ENCODE results near the gene AHRR. TPM values are rescaled to one million over a fixed set of nuclear protein-coding genes. Genes with fewer than 3 reads are reported as not detected.

AHRR gene
- total and polyA plus RNA-seq, 10 of the 15 experiments (the other 5 are each of a cell fraction or from before 2014, with no cell fraction given) = 0.90 to 35.2 (median 19.2) TPM

DNA sequence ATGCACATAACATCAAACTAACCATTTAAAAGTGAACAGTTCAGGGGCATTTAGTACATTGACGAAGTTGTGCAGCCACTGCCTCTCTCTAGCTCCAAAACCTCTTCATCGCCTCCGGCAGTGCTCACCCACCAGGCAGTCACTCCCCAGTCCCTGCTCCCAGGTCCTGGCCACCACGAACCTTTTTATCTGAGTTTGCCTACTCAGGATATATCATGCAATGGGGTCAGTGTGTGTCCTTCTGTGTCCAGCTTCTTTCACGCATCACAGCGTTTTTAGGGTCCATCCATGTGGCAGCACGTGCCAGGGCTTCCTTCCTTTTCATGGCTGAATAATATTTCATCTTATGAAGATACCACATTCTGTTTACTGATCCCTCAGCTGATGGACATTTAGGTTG, 4.6 kb downstream of the AHRR start:
- BruUV-seq (replicated peaks) = TSS peak; percentile 24
- Histone ChIP-seq H3K27ac (ENCODE audit: control insufficient read depth, insufficient read depth) (no peak overlapping the region), H3K9me3 (replicated peaks; ENCODE audit: control insufficient read depth, insufficient read depth, low read length) (peaks cover 4% of the 10 kb centered on the region; the same call in 2 of the 3 replicates), H3K4me1 (ENCODE audit: control insufficient read depth, insufficient read depth, low read length) (no peaks in the 10 kb centered on the region), H3K9ac (ENCODE audit: control insufficient read depth, insufficient read depth, low read length) (no peak overlapping the region), H4K20me1 (ENCODE audit: control insufficient read depth, insufficient read depth) (no peaks in the 10 kb centered on the region), H3K79me2 (ENCODE audit: control insufficient read depth, insufficient read depth, low read length) (peaks cover 91% of the 10 kb centered on the region), H3K36me3 (ENCODE audit: control insufficient read depth in 2 of 2, insufficient read depth in 2 of 2, low read length in 1 of 2) (peaks cover 0 to 2% of the 10 kb centered on the region in 2 experiments; a peak in 1 of 4 replicates), H3K4me2 (ENCODE audit: control insufficient read depth, insufficient read depth) (no peak overlapping the region; the same call in 1 of the 2 replicates), H3K27me3 (replicated peaks in 1 of 2; ENCODE audit: control insufficient read depth in 2 of 2, insufficient read depth in 2 of 2, low read length in 1 of 2) (no peaks in the 10 kb centered on the region), H2AFZ (ENCODE audit: control insufficient read depth, low read depth, low read length) (no peak overlapping the region), H3K4me3 (no peak overlapping the region)
- POLR2A ChIA-PET = interaction anchor here (1.3 to 2.5 kb wide), 2 partner anchors 9 to 46 kb away, joined by 3 to 8 read pairs; no protein-coding TSS in a partner anchor
- peak in 1 of 2 experiments; percentile 11; a peak in 1 of 4 replicates for TF ChIP-seq BHLHE40 (IDR thresholded peaks at IDR 0.05; ENCODE audit: borderline replicate concordance in 1 of 2, low read depth in 2 of 2, low read length in 1 of 2)
- no peak for TF ChIP-seq NFYB (IDR thresholded peaks at IDR 0.05; ENCODE audit: insufficient read depth, low read depth, low read length)
- no peak for TF ChIP-seq TAF1 (IDR thresholded peaks at IDR 0.05; ENCODE audit: borderline replicate concordance, low read depth, low read length)
- intact Hi-C loops (cut with micrococcal nuclease; ENCODE audit: unreplicated experiment) = no loop called here
- no peak for DNase-seq (ENCODE audit: low read depth, low spot score)
- no peak for FAIRE-seq
- RAD21 ChIA-PET (ENCODE audit: unreplicated experiment) = interaction anchor here (1.6 kb wide), 1 partner anchor 16 kb away, joined by 3 read pairs; no protein-coding TSS in a partner anchor
- no peak for ATAC-seq
- SMC1A ChIA-PET (ENCODE audit: uncharacterized antibody, unreplicated experiment) = interaction anchor here (2.3 kb wide), 1 partner anchor 11 kb away, joined by 6 read pairs; no protein-coding TSS in a partner anchor
- CTCF ChIA-PET = interaction anchor here (1.6 kb wide), 1 partner anchor 12 kb away, joined by 3 read pairs; no protein-coding TSS in a partner anchor
- 56% methylated on average over 7 of the region's 7 CpGs for WGBS (ENCODE audit: insufficient coverage, insufficient replicate concordance, low lambda C conversion rate, missing lambda C conversion rate)
- in situ Hi-C loops (cut with MboI) = no loop called here

DNA sequence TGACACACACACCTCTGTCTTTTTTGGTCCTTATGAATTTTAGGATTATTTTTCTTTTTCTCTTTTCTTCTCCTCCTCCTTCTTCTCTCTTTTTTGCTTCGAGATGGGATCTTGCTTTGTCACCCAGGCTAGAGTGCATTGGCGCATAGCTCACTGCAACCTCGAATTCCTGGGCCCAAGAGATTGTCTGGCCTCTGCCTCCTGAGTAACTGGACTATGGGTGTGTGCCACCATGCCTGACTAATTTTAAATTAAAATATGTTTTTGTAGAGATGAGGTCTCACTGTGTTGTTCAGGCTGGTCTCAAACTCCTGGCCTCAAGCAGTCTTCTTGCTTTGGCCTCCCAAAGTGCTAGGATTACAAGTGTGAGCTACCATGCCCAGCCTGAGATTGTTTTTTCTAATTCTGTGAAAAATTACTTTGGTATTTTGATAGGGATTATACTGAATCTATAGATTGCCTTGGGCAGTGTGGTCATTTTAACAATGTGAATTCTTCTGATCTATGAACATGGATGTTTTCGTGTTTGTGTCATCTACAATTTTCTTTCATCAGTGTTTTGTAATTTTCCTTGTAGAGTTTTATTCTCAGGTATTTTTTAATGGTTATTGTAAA, 7.7 kb downstream of the AHRR start:
- in situ Hi-C loops (cut with MboI) = no loop called here
- ATAC-seq (no peak), FAIRE-seq (no peak), DNase-seq (ENCODE audit: low read depth, low spot score) (no peak)
- Histone ChIP-seq H3K9ac (ENCODE audit: control insufficient read depth, insufficient read depth, low read length) (no peak overlapping the region), H3K4me3 (peak overlapping the region; percentile 31; the same call in 1 of the 2 replicates), H2AFZ (ENCODE audit: control insufficient read depth, low read depth, low read length) (no peak overlapping the region), H3K4me2 (ENCODE audit: control insufficient read depth, insufficient read depth) (no peak overlapping the region), H3K79me2 (ENCODE audit: control insufficient read depth, insufficient read depth, low read length) (peaks cover 89% of the 10 kb centered on the region), H3K9me3 (replicated peaks; ENCODE audit: control insufficient read depth, insufficient read depth, low read length) (peaks cover 4% of the 10 kb centered on the region; the same call in 2 of the 3 replicates), H3K27me3 (replicated peaks in 1 of 2; ENCODE audit: control insufficient read depth in 2 of 2, insufficient read depth in 2 of 2, low read length in 1 of 2) (no peaks in the 10 kb centered on the region), H3K36me3 (ENCODE audit: control insufficient read depth in 2 of 2, insufficient read depth in 2 of 2, low read length in 1 of 2) (peaks cover 0 to 2% of the 10 kb centered on the region in 2 experiments; a peak in 1 of 4 replicates), H3K4me1 (ENCODE audit: control insufficient read depth, insufficient read depth, low read length) (peaks cover 6% of the 10 kb centered on the region; the same call in 1 of the 2 replicates), H4K20me1 (ENCODE audit: control insufficient read depth, insufficient read depth) (no peaks in the 10 kb centered on the region), H3K27ac (ENCODE audit: control insufficient read depth, insufficient read depth) (peak overlapping the region; percentile 2; the same call in 1 of the 2 replicates)
- ChIA-PET SMC1A (ENCODE audit: uncharacterized antibody, unreplicated experiment) (interaction anchor here (0.9 kb wide), 1 partner anchor 102 kb away, joined by 3 read pairs; no protein-coding TSS in a partner anchor), POLR2A (interaction anchor here (1.0 kb wide), 1 partner anchor 45 kb away, joined by 3 read pairs; no protein-coding TSS in a partner anchor), RAD21 (ENCODE audit: unreplicated experiment) (no interaction called here), CTCF (interaction anchor here (1.2 kb wide), 1 partner anchor 8 kb away, joined by 4 read pairs; no protein-coding TSS in a partner anchor)
- intact Hi-C loops (cut with micrococcal nuclease; ENCODE audit: unreplicated experiment) = no loop called here
- no TSS peak for BruUV-seq (replicated peaks)
- WGBS (ENCODE audit: insufficient coverage, insufficient replicate concordance, low lambda C conversion rate, missing lambda C conversion rate) = 78% methylated on average over 4 of the region's 4 CpGs
- no peak for TF ChIP-seq SREBF1 (IDR thresholded peaks at IDR 0.05; ENCODE audit: low read length)
- no peak for TF ChIP-seq ZNF384 (IDR thresholded peaks at IDR 0.05; ENCODE audit: borderline replicate concordance, low read depth, low read length)
- TF ChIP-seq NBN (IDR thresholded peaks at IDR 0.05) = no peak
- no peak for TF ChIP-seq RAD51 (IDR thresholded peaks at IDR 0.05)
- TF ChIP-seq MYC (IDR thresholded peaks at IDR 0.05; ENCODE audit: insufficient read depth, insufficient read length, insufficient replicate concordance, low read length, severe bottlenecking) = no peak
- no peak for TF ChIP-seq EZH2 (IDR thresholded peaks at IDR 0.05; ENCODE audit: borderline replicate concordance, control insufficient read depth, low read depth, low read length)
- TF ChIP-seq, protein P1, sequence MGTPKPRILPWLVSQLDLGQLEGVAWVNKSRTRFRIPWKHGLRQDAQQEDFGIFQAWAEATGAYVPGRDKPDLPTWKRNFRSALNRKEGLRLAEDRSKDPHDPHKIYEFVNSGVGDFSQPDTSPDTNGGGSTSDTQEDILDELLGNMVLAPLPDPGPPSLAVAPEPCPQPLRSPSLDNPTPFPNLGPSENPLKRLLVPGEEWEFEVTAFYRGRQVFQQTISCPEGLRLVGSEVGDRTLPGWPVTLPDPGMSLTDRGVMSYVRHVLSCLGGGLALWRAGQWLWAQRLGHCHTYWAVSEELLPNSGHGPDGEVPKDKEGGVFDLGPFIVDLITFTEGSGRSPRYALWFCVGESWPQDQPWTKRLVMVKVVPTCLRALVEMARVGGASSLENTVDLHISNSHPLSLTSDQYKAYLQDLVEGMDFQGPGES (IDR thresholded peaks at IDR 0.05) = no peak
- TF ChIP-seq, protein P2, sequence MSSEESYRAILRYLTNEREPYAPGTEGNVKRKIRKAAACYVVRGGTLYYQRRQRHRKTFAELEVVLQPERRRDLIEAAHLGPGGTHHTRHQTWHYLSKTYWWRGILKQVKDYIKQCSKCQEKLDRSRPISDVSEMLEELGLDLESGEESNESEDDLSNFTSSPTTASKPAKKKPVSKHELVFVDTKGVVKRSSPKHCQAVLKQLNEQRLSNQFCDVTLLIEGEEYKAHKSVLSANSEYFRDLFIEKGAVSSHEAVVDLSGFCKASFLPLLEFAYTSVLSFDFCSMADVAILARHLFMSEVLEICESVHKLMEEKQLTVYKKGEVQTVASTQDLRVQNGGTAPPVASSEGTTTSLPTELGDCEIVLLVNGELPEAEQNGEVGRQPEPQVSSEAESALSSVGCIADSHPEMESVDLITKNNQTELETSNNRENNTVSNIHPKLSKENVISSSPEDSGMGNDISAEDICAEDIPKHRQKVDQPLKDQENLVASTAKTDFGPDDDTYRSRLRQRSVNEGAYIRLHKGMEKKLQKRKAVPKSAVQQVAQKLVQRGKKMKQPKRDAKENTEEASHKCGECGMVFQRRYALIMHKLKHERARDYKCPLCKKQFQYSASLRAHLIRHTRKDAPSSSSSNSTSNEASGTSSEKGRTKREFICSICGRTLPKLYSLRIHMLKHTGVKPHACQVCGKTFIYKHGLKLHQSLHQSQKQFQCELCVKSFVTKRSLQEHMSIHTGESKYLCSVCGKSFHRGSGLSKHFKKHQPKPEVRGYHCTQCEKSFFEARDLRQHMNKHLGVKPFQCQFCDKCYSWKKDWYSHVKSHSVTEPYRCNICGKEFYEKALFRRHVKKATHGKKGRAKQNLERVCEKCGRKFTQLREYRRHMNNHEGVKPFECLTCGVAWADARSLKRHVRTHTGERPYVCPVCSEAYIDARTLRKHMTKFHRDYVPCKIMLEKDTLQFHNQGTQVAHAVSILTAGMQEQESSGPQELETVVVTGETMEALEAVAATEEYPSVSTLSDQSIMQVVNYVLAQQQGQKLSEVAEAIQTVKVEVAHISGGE (CRISPR knock-in tag; IDR thresholded peaks at IDR 0.05) = no peak

Data from GM12878 (cell line).